OCI-LY7 (cell line): ENCODE results near the gene RAD51B. TPM values are rescaled to one million over a fixed set of nuclear protein-coding genes. Genes with fewer than 3 reads are reported as not detected.

Source experiments
- BruUV-seq: library from RNA; stranded (reverse); fragments of 400-500 nt; replicated peaks from 2 replicates; lab custom pipeline; 2021; lab: Mats Ljungman, UMichigan
- CTCF ChIA-PET: fragments of 300-600 bp; sonication (Branson Sonifier 250); formaldehyde crosslinking; loops from one replicate; lab custom pipeline; 2022; ENCODE audit warnings: antibody characterized with exemption; ENCODE audit not compliant: unreplicated experiment; lab: Charles Lee
- POLR2A ChIA-PET: fragments of 300-600 bp; sonication (Branson Sonifier 250); formaldehyde crosslinking; loops from one replicate; lab custom pipeline; 2022; ENCODE audit warnings: antibody characterized with exemption; lab: Charles Lee
- DNase-seq: peaks from one replicate; pipeline ENCODE4 v3.0.0-alpha.2; 2015; ENCODE audit warnings: low spot score
- H2AFZ ChIP-seq: fragments of 200-600 bp; sonication (generic), shearing (Covaris generic); 2 replicates; pipeline ENCODE4 v1.6.1; 2014; ENCODE audit warnings: mild to moderate bottlenecking, antibody characterized with exemption, low read length, moderate library complexity
- H3K27ac ChIP-seq: fragments of 200-600 bp; sonication (generic); 2 replicates; pipeline ENCODE4 v1.5.1; 2014; ENCODE audit warnings: mixed run types, low read depth, mild to moderate bottlenecking, moderate library complexity, low read length, inconsistent platforms; ENCODE audit not compliant: poor library complexity, severe bottlenecking
- H3K36me3 ChIP-seq: fragments of 200-600 bp; sonication (generic); 2 replicates; pipeline ENCODE4 v1.6.1; 2014; ENCODE audit warnings: mild to moderate bottlenecking, antibody characterized with exemption, low read length, moderate library complexity, mixed read lengths; ENCODE audit not compliant: insufficient read depth
- H3K4me1 ChIP-seq: fragments of 200-600 bp; sonication (generic); 2 replicates; pipeline ENCODE4 v1.5.1; 2014; ENCODE audit warnings: mild to moderate bottlenecking, low read length; ENCODE audit not compliant: insufficient read depth, poor library complexity, severe bottlenecking
- H3K4me2 ChIP-seq: fragments of 200-600 bp; sonication (generic); 2 replicates; pipeline ENCODE4 v1.6.1; 2014; ENCODE audit warnings: mild to moderate bottlenecking, low read length
- H3K4me3 ChIP-seq: fragments of 200-600 bp; sonication (generic); 2 replicates; pipeline ENCODE4 v1.5.1; 2014; ENCODE audit warnings: mild to moderate bottlenecking, low read depth, low read length; ENCODE audit not compliant: poor library complexity, severe bottlenecking
- H3K79me2 ChIP-seq: fragments of 200-600 bp; sonication (generic); 2 replicates; pipeline ENCODE4 v1.6.1; 2016; ENCODE audit warnings: low read depth, mild to moderate bottlenecking, low read length, moderate library complexity, mixed read lengths; ENCODE audit not compliant: insufficient read depth
- H3K9me2 ChIP-seq: fragments of 200-600 bp; sonication (generic); 2 replicates; pipeline ENCODE4 v1.6.1; 2016; ENCODE audit warnings: mild to moderate bottlenecking, low read length, mixed read lengths; ENCODE audit not compliant: insufficient read depth
- H3K9me3 ChIP-seq: fragments of 200-600 bp; sonication (generic); 2 replicates; pipeline ENCODE4 v1.6.1; 2014; ENCODE audit warnings: mild to moderate bottlenecking, mixed run types, low read length, mixed read lengths
- H4K20me1 ChIP-seq: fragments of 200-600 bp; sonication (generic); 2 replicates; pipeline ENCODE4 v1.6.1; 2014; ENCODE audit warnings: mild to moderate bottlenecking, antibody characterized with exemption, low read length, moderate library complexity, mixed read lengths; ENCODE audit not compliant: insufficient read depth
- EZH2phosphoT487 ChIP-seq: fragments of 200-600 bp; sonication (generic); IDR thresholded peaks from 2 replicates; pipeline ENCODE4 v1.6.1; 2018; ENCODE audit warnings: low read depth, borderline replicate concordance, mild to moderate bottlenecking, mixed run types, antibody characterized with exemption, low read length, moderate library complexity, mixed read lengths
- intact Hi-C: fragments of 100-400 bp; cut with micrococcal nuclease; formaldehyde crosslinking; loops from one replicate; pipeline ENCODE4 v1.10.0; 2022; ENCODE audit not compliant: unreplicated experiment
- total RNA-seq, 2 experiments: library from RNA; depleted of rRNA in 1 of 2; stranded (reverse); fragments of >200 nt in 1 of 2; shearing (Covaris generic) in 1 of 2; gene quantifications; 2 replicates each; pipeline ENCODE4 v1.2.3, GENCODE V29; 2014 to 2022
- TF ChIP-seq, protein P1 (sequence below): fragments of 200-600 bp; sonication (generic); conservative IDR thresholded peaks from 2 replicates; pipeline ENCODE4 v1.5.1; 2014; ENCODE audit warnings: mild to moderate bottlenecking, antibody characterized with exemption, low read length, moderate library complexity, mixed read lengths

The RAD51B gene
- total RNA-seq, 2 experiments from 2014 or later = 41.4 to 89.9 TPM

DNA sequence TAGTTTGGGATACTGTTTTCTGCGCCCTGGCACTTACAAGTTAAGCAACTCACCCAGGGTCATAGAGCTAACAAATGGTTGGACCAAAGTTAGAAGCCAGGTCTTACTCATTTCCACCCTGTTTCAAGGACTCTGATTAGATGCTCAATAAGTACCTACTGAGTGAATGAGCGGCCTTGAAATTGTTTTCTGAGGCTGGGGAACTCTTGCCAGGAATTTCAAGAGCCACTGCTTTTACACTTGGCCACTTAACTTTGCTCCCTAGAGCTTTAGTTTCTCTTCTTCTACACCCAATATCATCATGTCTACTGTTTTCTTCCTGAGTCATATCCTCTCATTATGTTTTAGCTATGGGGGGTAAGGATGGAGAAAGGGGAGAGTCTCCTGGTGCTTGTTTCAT is 541.7 kb downstream of the RAD51B start:
- CTCF ChIA-PET = no interaction called here
- no peak for DNase-seq
- peaks cover 57% of the 10 kb centered on the region for H3K4me1 ChIP-seq
- no peak for TF ChIP-seq EZH2phosphoT487
- TF ChIP-seq, protein P1, sequence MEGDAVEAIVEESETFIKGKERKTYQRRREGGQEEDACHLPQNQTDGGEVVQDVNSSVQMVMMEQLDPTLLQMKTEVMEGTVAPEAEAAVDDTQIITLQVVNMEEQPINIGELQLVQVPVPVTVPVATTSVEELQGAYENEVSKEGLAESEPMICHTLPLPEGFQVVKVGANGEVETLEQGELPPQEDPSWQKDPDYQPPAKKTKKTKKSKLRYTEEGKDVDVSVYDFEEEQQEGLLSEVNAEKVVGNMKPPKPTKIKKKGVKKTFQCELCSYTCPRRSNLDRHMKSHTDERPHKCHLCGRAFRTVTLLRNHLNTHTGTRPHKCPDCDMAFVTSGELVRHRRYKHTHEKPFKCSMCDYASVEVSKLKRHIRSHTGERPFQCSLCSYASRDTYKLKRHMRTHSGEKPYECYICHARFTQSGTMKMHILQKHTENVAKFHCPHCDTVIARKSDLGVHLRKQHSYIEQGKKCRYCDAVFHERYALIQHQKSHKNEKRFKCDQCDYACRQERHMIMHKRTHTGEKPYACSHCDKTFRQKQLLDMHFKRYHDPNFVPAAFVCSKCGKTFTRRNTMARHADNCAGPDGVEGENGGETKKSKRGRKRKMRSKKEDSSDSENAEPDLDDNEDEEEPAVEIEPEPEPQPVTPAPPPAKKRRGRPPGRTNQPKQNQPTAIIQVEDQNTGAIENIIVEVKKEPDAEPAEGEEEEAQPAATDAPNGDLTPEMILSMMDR = no peak
- POLR2A ChIA-PET = interaction anchor here (0.5 to 1.9 kb wide), 6 partner anchors 16 to 536 kb away, joined by 3 to 6 read pairs (median 4); no protein-coding TSS in a partner anchor
- no peak overlapping the region for H3K27ac ChIP-seq
- H3K9me2 ChIP-seq = no peaks in the 10 kb centered on the region
- H3K9me3 ChIP-seq = no peaks in the 10 kb centered on the region
- H4K20me1 ChIP-seq = no peaks in the 10 kb centered on the region
- no peaks in the 10 kb centered on the region for H3K79me2 ChIP-seq
- H2AFZ ChIP-seq = no peak overlapping the region
- no peak overlapping the region for H3K4me2 ChIP-seq
- H3K4me3 ChIP-seq = no peak overlapping the region
- BruUV-seq = no TSS peak
- intact Hi-C loops = no loop called here
- no peaks in the 10 kb centered on the region for H3K36me3 ChIP-seq

DNA sequence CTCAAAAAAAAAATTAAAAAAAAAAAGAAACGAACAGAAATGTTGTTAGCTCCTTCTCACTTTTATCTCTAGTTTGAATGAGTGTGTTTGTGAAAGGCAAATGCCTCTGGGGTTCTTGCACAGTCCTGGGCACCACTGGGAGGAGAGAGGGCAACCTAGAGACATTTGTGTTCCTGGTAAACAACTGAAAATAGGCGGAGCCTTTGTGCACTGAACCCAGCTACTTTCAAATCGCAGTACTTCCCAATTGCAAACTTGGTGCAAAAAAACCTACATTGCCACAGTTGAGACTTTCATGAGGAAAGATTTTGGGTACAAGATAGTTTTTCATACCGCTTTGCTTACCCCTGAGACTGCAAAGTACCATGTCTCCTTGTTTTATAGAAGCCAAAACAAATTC is 543.3 kb downstream of the RAD51B start:
- peaks cover 73% of the 10 kb centered on the region for H3K4me1 ChIP-seq
- intact Hi-C loops = loop anchor here (1.0 to 2.0 kb wide), 2 partner anchors 112 to 454 kb away; no protein-coding TSS in a partner anchor
- peak overlapping the region; percentile 62 for H3K4me2 ChIP-seq
- no peaks in the 10 kb centered on the region for H3K36me3 ChIP-seq
- BruUV-seq = no TSS peak
- ChIA-PET CTCF (interaction anchor here (0.6 kb wide), 2 partner anchors 13 to 88 kb away, joined by 3 read pairs; no protein-coding TSS in a partner anchor), POLR2A (interaction anchor here (0.7 to 2.2 kb wide), 5 partner anchors 11 to 109 kb away, joined by 3 to 8 read pairs (median 4); no protein-coding TSS in a partner anchor)
- no peaks in the 10 kb centered on the region for H3K79me2 ChIP-seq
- peak overlapping the region; percentile 69 for H2AFZ ChIP-seq
- no peaks in the 10 kb centered on the region for H4K20me1 ChIP-seq
- H3K9me3 ChIP-seq = no peaks in the 10 kb centered on the region
- peak overlapping the region; percentile 14 for H3K4me3 ChIP-seq
- TF ChIP-seq EZH2phosphoT487 = no peak
- TF ChIP-seq, protein P1 = no peak
- peak; percentile 58 for DNase-seq
- no peaks in the 10 kb centered on the region for H3K9me2 ChIP-seq
- peak overlapping the region; percentile 34 for H3K27ac ChIP-seq

DNA sequence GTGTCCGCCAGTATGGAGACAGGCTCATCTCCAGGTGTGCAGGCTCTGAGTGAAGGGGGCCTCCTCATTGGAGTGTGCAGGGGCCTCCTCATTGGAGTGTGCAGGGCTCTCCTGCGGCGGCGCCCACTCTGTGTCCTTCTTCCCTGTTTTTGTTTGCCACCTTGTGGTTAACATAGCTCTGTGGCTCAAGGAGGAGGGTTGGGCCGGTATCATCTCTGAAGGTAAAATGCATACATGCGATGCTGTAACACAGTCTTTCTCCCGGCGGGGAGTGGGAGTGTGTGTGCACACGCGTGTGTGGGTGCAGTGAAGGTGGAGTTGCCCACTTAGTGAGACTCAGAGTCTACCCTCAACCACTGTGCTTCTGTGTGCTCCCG is 543.9 kb downstream of the RAD51B start:
- no peaks in the 10 kb centered on the region for H3K79me2 ChIP-seq
- no peak overlapping the region for H3K4me3 ChIP-seq
- H3K4me1 ChIP-seq = peaks cover 79% of the 10 kb centered on the region
- H3K9me3 ChIP-seq = no peaks in the 10 kb centered on the region
- H3K9me2 ChIP-seq = no peaks in the 10 kb centered on the region
- intact Hi-C loops = loop anchor here (1.0 to 2.0 kb wide), 2 partner anchors 112 to 453 kb away; no protein-coding TSS in a partner anchor
- ChIA-PET CTCF (no interaction called here), POLR2A (interaction anchor here (0.5 to 2.2 kb wide), 4 partner anchors 10 to 57 kb away, joined by 3 to 8 read pairs (median 3); no protein-coding TSS in a partner anchor)
- no TSS peak for BruUV-seq
- no peaks in the 10 kb centered on the region for H3K36me3 ChIP-seq
- H4K20me1 ChIP-seq = no peaks in the 10 kb centered on the region
- peak; percentile 62 for DNase-seq
- peak overlapping the region; percentile 34 for H3K27ac ChIP-seq
- H3K4me2 ChIP-seq = peak overlapping the region; percentile 62
- peak overlapping the region; percentile 69; the same call in 1 of the 2 replicates for H2AFZ ChIP-seq
- TF ChIP-seq, protein P1 = peak; percentile 61
- TF ChIP-seq EZH2phosphoT487 = no peak
